ENCODE data around the gene PCDH12. TPM values are rescaled to one million over a fixed set of nuclear protein-coding genes. Genes with fewer than 3 reads are reported as not detected.

Gene PCDH12
- total and polyA plus RNA-seq, 2 experiments from 2014 or later: 0.42 to 4.5 TPM

GRCh38 chr5:141920771-141921170 lies 37.2 kb downstream of the PCDH12 start:
- H3K27me3 ChIP-seq: peaks cover 5% of the 10 kb centered on the region
- no peak overlapping the region for H3K4me3 ChIP-seq
- no peak overlapping the region for H2AFZ ChIP-seq
- H3K4me2 ChIP-seq: no peak overlapping the region
- H3K79me2 ChIP-seq: peaks cover 13% of the 10 kb centered on the region
- H3K9me2 ChIP-seq (replicated peaks; ENCODE audit: insufficient read depth): no peaks in the 10 kb centered on the region
- TF ChIP-seq, protein P1, sequence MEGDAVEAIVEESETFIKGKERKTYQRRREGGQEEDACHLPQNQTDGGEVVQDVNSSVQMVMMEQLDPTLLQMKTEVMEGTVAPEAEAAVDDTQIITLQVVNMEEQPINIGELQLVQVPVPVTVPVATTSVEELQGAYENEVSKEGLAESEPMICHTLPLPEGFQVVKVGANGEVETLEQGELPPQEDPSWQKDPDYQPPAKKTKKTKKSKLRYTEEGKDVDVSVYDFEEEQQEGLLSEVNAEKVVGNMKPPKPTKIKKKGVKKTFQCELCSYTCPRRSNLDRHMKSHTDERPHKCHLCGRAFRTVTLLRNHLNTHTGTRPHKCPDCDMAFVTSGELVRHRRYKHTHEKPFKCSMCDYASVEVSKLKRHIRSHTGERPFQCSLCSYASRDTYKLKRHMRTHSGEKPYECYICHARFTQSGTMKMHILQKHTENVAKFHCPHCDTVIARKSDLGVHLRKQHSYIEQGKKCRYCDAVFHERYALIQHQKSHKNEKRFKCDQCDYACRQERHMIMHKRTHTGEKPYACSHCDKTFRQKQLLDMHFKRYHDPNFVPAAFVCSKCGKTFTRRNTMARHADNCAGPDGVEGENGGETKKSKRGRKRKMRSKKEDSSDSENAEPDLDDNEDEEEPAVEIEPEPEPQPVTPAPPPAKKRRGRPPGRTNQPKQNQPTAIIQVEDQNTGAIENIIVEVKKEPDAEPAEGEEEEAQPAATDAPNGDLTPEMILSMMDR (IDR thresholded peaks at IDR 0.05; ENCODE audit: poor library complexity): no peak
- TF ChIP-seq EZH2 (IDR thresholded peaks at IDR 0.05; ENCODE audit: borderline replicate concordance) (no peak), EZH2phosphoT487 (IDR thresholded peaks at IDR 0.05; ENCODE audit: low read depth, severe bottlenecking, unreplicated experiment) (no peak)
- no peak for DNase-seq (ENCODE audit: low spot score)
- WGBS (ENCODE audit: low lambda C conversion rate, missing lambda C conversion rate): 90% methylated on average over 2 of the region's 2 CpGs
- H3K36me3 ChIP-seq (replicated peaks; ENCODE audit: insufficient read depth, low read depth): no peaks in the 10 kb centered on the region
- no peaks in the 10 kb centered on the region for H4K20me1 ChIP-seq (ENCODE audit: insufficient read depth, poor library complexity, severe bottlenecking)
- H3K27ac ChIP-seq: no peak overlapping the region
- peaks cover 15% of the 10 kb centered on the region for H3K4me1 ChIP-seq (ENCODE audit: insufficient read depth)
- H3K9me3 ChIP-seq (ENCODE audit: low read depth): no peaks in the 10 kb centered on the region

DNA sequence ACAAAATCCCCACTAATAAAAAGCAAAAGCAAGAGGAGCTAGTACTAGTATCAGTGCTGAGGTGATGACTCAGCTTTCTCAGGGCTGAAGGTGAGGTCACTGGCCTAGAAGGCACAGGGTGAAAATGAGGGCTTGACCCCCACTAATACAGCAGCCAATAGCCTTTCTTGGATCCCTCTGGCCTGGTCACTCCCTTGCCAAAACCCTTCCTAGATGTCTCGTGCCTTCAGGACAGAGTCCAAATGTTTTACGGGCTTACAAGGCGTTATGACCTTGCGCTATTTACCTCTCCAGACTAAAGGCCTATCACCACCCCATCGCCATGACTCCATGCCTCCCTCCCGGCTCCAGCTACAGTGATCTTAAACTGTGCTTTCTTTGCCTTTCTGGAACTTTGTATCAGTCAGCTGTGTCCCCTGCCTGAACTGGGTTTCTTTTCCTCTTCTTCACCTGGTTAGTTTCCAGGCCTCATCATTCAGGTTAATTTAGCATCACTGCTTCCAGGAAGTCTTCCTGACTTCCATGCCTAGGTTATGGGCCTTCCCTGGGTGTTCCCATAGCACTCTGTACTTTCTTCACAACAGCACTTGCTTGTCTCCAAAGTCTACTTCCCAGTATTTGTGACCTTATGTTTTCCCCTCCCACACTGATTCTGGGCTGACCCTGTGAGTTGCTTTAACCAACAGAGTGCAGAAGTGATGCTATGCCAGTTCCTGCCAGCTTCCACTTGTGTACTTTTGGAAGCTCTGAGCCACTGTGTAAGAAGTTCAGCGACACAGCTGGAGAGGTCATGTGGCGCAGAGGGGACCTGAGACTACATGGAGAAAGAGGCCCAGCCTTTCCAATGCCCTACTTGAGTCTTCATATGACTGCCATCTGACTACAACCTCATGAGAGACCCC lies 38.5 kb downstream of the PCDH12 start:
- 84% methylated on average over 8 of the region's 8 CpGs for WGBS (ENCODE audit: low lambda C conversion rate, missing lambda C conversion rate)
- peaks cover 5% of the 10 kb centered on the region for H3K27me3 ChIP-seq

DNA sequence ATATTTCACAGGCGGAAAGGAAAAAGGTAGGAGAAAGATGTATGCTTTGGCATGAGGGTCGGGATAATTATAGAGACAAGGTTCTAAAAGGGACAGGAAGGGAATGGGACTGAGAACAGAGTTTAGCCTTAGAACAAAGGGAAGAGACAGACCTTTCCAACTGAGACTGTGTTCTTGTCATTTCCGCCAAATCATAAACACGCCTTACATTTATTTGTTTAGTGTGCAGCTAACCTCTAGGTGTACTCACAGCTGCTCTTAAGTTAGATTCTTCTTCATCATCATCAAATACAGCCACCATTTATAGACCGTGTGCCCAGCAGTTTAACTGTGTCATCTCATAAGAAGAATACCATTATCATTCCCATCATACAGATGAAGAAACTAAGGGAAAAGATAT lies 40.2 kb downstream of the PCDH12 start:
- Histone ChIP-seq H3K27me3 (peaks cover 14% of the 10 kb centered on the region), H3K36me3 (replicated peaks; ENCODE audit: insufficient read depth, low read depth) (no peaks in the 10 kb centered on the region), H3K79me2 (no peaks in the 10 kb centered on the region), H3K9me3 (ENCODE audit: low read depth) (no peaks in the 10 kb centered on the region), H3K4me1 (ENCODE audit: insufficient read depth) (peaks cover 14% of the 10 kb centered on the region), H2AFZ (no peak overlapping the region), H3K9me2 (replicated peaks; ENCODE audit: insufficient read depth) (no peaks in the 10 kb centered on the region), H3K4me2 (no peak overlapping the region), H3K4me3 (no peak overlapping the region), H3K27ac (no peak overlapping the region), H4K20me1 (ENCODE audit: insufficient read depth, poor library complexity, severe bottlenecking) (no peaks in the 10 kb centered on the region)
- no peak for DNase-seq (ENCODE audit: low spot score)
- TF ChIP-seq EZH2phosphoT487 (IDR thresholded peaks at IDR 0.05; ENCODE audit: low read depth, severe bottlenecking, unreplicated experiment): no peak
- TF ChIP-seq, protein P1 (IDR thresholded peaks at IDR 0.05; ENCODE audit: poor library complexity): no peak
- TF ChIP-seq EZH2 (IDR thresholded peaks at IDR 0.05; ENCODE audit: borderline replicate concordance): no peak
- WGBS (ENCODE audit: low lambda C conversion rate, missing lambda C conversion rate): 91% methylated on average over 5 of the region's 5 CpGs

More for the DNA sequence above, 38.5 kb downstream of the PCDH12 start:
- H3K27ac ChIP-seq: peak overlapping the region; percentile 72
- peak; percentile 40 for DNase-seq (ENCODE audit: low spot score)
- no peaks in the 10 kb centered on the region for H3K9me3 ChIP-seq (ENCODE audit: low read depth)
- H3K79me2 ChIP-seq: peaks cover 2% of the 10 kb centered on the region
- no peaks in the 10 kb centered on the region for H3K9me2 ChIP-seq (replicated peaks; ENCODE audit: insufficient read depth)
- no peak overlapping the region for H2AFZ ChIP-seq
- no peak overlapping the region for H3K4me3 ChIP-seq
- H4K20me1 ChIP-seq (ENCODE audit: insufficient read depth, poor library complexity, severe bottlenecking): no peaks in the 10 kb centered on the region
- no peak overlapping the region for H3K4me2 ChIP-seq
- peaks cover 15% of the 10 kb centered on the region for H3K4me1 ChIP-seq (ENCODE audit: insufficient read depth)
- TF ChIP-seq EZH2 (IDR thresholded peaks at IDR 0.05; ENCODE audit: borderline replicate concordance): no peak
- TF ChIP-seq, protein P1 (IDR thresholded peaks at IDR 0.05; ENCODE audit: poor library complexity): no peak
- TF ChIP-seq EZH2phosphoT487 (IDR thresholded peaks at IDR 0.05; ENCODE audit: low read depth, severe bottlenecking, unreplicated experiment): no peak
- no peaks in the 10 kb centered on the region for H3K36me3 ChIP-seq (replicated peaks; ENCODE audit: insufficient read depth, low read depth)

Data from hepatocyte (in vitro differentiated cells).